NCI-H460 (cell line): ENCODE data around the gene CDK13. TPM values are rescaled to one million over a fixed set of nuclear protein-coding genes. Genes with fewer than 3 reads are reported as not detected.
"Not testable (repeated sequence)": the region's sequence is repeated elsewhere in the genome, so short reads cannot be mapped to it uniquely, and the experiment has no call there.

Experiments
- DNase-seq: peaks from one replicate; pipeline ENCODE4 v3.0.0-alpha.2; 2016; ENCODE audit warnings: low read depth; ENCODE audit errors: extremely low read depth
- total RNA-seq: library from RNA; depleted of rRNA; stranded (reverse); fragments of >200 nt; shearing (Covaris generic); gene quantifications from 2 replicates; pipeline ENCODE4 v1.2.3, GENCODE V29; 2014

CDK13 gene
- total RNA-seq, 1 experiment from 2014 or later = 50.3 TPM

DNA sequence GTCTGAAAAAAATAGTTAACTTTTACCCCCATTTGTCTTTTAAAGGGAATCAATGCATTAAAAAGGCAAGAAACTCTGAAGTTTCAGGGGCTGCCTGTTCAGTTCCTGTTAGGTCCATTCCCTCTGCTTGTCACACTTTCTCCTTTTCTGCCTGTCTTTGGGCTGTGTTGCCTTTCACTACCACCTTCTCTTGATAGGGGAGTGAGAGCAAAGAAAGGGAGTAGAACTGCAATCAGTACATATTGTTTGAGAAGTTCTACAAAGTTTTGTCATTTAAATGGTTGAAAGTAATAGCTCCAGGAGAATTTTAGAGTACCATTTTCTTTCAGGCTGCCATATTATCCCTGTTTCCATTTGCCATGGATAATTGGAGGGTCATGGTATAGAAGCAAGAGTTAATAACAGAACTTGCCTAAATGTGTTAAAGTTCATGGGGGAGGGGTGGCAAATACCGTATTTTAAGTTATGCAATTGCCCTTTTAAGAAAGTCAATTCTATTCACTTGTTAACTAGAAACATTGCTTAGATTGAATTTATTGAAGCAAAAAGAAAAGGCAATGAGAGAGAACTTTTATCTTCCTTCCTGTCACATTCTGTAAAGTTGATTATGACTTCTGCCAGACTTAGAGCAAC, 145.8 kb downstream of the CDK13 start:
- DNase-seq = no peak

DNA sequence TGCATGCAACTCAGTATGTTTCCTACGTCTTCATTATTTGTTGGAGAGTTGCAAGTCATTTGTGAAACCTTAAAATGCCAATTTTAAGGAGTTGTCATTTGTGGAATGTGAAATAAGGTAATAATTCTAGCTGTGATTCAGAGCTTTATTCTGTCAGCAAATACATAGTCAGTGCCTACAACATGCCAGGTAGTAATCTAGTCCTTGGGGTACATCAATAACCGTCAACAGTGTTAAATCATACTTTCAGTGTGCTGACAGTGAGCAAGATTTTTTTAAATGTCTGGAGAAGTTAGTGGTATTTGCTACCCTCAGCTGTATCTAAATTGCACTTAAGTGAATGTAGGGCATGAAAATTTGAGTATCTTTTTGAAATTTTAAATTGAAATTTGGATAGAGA, 147.7 kb downstream of the CDK13 start:
- no peak for DNase-seq

DNA sequence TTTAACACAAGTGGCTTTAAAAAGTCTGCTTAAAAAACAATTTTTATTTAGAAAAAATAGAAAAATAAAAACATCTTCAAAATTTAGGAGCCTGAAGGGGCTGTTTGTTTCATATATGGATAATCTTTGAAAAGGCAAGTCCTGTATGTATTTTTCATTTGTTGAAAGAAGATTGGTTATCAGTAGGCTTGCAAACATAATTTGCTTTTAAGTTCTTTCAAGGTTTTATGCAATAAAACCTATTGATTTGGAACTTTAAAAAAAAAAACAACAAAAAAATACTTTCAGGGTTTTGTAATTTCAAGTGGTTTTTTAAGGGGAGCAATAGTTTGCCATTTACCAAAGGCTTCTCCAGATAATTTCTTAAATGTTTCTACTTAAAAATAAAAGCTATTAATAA, 148.8 kb downstream of the CDK13 start:
- DNase-seq = no peak

DNA sequence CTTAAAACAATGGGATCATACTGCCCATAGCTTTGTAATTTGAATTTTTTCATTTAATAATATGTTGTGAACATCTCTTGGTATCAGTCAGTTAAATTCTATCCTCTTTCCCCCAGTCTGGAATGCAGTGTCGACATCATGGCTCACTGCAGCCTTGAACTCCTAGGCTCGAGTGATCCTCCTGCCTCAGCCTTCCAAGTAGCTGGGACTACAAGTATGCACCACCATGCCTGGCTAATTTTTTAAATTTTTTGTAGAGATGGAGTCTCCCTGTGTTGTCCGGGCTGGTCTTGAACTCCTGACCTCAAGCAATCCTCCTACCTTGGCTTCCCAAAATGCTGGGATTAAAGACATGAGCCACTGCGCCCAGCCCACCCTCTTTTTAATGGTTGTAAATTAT, 149.8 kb downstream of the CDK13 start:
- DNase-seq = no peak

DNA sequence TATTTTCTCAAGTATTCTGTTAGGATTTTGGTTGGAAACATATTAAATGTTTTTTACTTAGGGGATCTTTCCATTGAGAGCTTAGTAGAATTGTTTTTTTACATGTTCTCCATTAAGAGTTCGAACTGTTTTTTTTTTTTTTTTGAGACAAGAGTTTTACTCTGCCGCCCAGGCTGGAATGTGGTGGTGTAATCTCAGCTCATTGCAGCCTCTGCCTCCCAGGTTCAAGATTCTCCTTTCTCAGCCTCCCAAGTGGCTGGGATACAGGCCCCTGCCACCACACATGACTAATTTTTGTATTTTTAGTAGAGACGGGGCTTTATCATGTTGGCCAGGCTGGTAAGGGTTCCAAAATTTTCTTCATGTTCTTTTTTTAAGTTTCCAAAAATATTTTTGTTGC, 151.1 kb downstream of the CDK13 start:
- no peak for DNase-seq

DNA sequence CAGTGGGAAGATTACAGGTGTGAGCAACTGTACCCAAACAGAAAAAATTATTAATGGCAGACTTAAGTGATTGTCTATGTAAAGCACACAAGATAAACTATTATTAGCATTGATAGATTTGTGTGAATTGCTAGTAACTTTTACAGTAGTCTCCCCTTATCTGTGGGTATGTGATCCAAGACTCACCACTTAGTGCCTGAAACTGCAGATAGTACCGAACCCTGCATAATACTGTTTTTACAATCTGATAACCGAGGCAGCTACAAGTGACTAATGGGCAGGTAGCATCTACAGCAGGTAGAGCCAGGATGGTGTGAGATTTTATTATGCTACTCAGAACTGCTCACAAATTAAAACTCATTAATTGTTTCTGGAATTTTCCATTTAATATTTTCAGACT, 152.8 kb downstream of the CDK13 start:
- DNase-seq = no peak

DNA sequence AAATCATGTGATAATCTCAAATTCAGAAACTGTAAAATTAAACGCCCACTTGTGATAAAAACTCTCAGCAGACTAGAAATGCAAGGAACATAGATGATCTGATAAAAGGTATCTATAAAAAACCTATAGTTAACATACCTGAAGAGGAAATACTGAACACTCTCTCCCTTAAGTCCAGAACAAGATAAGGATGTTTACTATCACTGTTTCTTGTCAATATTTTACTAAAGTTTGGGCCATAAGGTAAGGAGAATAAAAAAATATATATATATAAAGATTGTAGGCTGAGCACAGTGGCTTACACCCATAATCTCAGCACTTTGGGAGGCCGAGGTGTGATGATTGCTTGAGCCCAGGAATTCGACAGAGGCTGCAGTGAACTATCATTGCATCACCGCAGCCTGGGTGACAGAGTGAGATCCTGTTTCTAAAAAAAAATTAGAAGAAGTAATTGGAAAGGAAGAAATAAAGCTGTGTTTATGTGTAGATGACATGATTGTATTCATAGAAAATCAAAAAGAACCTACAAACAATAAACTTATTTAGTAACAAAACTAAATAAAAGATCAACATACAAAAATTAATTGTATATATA, 155.9 kb downstream of the CDK13 start:
- DNase-seq = no peak

DNA sequence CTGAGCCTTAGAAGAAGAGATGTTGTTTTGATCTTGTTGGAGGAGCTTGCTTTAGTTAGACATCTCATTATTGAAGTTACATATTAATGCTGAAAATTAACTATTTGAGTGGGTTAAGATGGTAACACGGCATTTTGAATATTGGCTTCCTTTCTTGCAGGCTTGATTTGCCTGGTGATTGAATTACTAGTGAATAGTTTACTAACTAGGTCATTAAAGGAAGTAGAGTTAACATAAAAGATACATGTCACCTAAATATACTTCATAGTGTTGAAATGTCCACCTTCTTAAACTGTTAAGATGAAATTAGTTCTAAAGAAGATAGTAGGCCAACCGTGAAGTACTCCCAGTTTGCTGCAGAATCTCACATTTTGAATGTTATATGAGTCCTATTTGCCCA, 165.9 kb downstream of the CDK13 start:
- DNase-seq = no peak

DNA sequence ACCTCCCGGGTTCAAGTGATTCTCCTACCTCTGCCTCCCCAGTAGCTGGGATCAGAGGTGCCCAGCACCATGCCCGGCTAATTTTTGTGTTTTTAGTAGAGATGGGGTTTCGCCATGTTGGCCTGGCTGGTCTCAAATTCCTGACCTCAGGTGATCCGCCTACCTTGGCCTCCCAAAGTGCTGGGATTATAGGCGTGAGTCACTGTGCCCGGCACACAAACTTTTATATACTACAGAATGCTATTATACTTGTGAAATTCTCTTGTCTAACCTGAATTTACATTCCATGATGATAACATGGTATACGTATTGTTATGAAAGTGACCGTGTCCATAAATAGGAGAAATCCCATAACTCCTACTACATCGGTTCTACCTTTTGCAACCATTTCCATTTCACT, 167.1 kb downstream of the CDK13 start:
- DNase-seq = not testable (repeated sequence)

DNA sequence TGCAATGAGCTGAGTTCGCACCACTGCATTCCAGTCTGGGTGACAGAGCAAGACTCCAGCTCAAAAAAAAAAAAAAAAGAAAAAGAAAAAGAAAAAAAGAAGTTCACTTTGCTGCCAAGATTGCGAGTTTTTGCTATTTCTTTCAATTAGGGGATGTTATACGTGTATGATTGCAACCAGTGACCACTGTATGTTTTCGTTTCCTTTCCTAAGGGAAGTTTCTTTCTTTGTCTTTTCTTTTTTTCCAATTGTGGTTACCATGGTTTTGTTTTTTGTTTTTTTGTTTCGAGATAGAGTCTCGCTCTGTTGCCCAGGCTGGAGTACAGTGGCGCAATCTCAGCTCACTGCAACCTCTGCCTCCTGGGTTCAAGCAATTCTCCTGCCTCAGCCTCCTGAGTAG, 168.1 kb downstream of the CDK13 start:
- not testable (repeated sequence) for DNase-seq

DNA sequence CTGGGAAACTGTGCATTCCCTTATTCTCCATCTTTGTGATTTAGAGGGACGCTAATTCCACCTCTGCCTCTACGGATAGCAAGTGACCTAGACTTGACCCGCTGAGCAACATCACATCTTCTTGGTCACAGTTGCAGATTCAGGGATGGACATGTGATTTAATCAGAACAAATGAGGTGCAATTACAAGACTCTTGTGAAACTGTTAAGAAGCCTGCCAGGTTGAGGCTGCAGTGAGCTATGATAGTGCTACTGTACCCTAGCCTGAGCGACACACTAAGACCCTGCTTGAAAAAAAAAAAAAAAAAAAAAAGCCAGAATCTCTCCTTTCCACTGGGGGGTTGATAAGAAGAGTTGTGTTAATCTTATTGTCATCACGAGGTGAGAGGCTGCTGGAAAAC, 170.0 kb downstream of the CDK13 start:
- no peak for DNase-seq

DNA sequence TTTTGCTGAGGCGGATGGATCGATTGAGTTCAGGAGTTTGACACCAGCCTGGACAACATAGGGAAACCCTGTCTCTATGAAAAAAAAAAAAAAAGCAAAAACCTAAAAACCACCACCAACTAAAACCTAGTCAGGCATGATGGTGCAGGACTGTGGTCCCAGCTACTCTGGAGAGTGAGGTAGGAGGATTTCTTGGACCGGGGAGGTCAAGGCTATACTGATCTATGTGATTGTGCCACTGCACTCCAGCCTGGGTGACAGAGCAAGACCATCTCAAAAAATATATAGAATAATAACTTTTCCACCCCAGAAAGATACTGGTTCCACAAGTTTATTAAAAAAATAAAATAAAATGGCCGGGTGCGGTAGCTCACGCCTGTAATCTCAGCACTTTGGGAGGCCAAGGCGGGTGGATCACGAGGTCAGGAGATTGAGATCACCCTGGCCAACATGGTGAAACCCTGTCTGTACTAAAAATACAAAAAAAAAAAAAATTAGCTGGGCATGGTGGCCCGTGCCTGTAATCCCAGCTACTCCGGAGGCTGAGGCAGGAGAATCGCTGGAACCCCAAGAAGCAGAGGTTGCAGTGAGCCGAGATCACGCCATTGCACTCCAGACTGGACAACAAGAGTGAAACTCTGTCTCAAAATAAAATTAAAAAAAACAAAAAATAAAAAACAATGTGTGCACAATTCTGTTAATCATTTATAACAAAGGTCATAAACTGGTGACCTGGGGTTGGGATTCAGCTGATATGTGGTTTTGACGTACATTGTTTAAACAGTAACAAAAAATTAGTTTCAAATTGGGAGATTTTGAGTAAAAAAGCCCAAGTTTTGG, 172.3 kb downstream of the CDK13 start:
- not testable (repeated sequence) for DNase-seq

DNA sequence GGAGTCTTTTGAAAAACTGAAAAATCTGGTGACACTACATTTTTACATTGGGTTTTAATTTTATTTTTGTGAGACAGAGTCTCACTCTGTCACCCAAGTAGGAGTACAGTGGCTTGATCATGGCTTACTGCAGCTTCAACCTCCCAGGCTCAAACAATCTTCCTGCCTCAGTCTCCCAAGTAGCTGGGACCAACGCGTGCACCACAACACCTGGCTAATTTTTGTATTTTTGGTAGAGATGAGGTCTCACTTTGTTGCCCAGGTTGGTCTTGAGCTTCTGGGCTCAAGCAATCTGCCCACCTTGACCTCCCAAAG, 172.8 kb downstream of the CDK13 start:
- no peak for DNase-seq

DNA sequence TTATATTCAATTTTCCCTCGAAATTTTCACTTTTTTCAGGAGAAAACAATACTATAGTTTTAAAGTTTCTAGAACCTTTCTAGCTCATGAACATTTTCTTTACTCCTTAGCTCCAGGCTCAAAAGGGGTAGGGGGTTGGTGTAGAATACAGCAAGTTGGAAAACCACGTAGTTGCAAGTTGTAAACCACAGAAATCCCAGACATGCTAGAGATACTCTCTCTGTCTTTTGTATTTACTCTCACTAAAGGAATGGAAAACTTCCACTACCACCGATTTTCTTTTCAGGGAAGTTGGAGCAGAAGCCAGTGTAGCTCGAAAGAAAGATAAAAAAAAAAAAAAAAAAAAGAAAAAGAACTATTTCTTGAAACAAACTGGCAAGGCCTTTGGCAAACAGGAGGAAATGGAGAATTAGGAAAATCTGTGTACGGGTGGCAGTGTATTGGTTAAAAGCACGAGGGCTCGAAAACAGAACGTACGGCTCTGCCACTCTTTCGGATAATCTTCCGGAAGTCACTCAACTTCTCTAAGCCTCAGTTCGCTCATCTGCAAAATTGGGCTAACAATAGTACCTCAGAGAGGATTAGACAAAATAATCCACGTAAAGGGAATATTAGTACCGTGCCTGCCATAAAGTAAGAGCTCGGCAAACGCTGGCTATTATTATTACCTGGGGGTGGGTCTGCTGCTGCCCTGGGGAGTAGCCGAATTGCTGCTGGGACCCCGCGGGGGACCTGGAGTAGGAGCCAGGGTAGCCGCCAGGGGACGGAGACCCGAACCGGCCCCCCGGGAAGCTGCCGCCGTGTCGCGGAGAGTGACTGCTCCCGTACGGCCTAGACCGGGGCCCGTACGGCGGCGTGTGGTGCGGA, 183.7 kb downstream of the CDK13 start:
- peak; percentile 3 for DNase-seq

DNA sequence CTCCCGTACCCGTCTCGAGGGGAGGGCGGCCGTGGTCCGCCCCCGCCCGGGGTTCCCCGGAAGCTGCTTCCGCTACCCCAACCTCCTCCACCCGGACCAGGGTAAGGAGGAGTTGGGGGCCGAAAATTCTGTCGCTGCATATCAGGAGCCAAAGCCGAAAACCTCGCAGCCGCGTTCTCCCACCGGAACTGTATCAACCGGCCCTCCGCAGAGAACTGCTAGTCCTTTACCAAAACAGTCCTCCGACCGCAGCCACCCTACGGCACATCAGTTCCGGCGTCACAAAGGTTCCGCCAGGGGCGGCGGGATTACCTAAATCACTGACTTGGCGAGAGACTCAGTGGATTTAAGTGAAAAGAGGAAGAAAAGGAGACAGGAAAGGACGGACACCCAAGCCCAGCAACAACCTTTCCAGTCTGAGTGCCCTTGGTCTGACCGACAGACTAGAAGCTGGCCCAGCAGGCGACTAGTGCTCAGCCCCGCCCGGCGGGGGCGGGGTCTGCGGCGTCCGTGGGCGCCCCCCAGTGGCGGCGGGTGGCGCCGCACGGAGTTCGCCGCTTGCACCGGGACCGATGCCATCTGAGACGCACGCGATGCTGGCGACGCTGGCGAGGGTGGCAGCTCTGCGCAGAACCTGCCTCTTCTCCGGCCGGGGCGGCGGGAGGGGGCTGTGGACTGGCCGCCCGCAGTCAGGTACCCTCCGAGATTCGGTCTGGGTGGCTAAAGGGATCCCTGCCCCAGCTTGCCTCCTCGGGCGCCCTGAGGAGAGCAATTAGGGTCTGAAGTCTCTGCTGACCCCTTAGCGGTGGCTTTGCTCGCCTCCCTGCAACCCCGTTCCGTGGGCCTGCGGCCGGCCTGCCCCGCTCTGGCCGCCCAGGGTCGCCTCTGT, 184.6 kb downstream of the CDK13 start, which contains the start of the genes MPLKIP and SUGCT:
TSS of gene MPLKIP (minus strand) at position 195 of the 889 bp plus-strand sequence. CDS start at position 140, 55 bp downstream.
TSS of gene SUGCT (plus strand) at position 578 of the 889 bp plus-strand sequence.
- peak; percentile 78 for DNase-seq

DNA sequence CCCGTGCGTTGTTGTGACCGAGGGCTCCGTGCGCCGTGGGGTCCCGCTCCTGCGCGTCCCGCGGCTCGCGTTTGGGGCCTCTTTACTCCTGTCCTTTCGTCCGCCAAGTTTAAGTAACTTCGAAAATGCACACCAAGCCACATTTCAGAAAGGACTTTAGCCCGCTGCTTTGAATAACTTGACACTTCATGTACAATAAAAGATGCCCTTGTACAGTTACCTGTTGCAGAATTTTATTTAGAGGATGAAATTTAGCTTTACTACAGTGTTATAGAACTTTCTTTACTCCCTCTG, 185.2 kb downstream of the CDK13 start:
- no peak for DNase-seq

DNA sequence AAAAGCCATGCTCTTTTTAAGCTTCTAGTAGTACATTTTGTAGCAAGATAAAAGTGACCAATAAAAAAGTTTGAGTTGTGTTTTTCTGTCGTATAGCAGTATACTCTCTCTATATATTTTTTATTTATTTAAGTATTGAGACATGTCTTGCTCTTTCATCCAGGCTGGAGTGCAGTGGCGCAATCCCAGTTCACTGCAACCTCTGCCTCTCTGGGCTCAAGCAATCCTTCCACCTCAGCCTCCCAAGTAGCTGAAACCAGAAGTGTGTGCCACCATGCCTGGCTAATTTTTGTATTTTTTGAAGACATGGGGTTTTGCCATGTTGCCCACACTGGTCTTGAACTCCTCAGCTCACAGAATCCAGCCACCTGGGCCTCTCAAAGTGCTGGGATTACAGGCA, 187.5 kb downstream of the CDK13 start:
- no peak for DNase-seq

DNA sequence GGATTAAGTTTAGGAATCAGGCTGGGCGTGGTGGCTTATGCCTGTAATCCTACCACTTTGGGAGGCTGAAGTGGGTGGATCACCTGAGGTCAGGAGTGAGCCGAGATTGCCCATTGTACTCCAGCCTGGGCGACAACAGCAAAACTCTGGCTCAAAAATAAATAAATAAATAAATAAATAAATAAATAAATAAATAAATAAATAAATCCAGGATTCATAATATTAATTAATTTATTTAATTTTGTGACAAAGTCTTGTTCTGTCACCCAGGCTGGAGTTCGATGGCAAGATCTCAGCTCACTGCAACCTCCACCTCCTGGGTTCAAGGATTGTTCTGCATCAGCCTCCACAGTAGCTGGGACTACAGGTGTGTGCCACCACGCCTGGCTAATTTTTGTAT, 188.9 kb downstream of the CDK13 start:
- DNase-seq = no peak

DNA sequence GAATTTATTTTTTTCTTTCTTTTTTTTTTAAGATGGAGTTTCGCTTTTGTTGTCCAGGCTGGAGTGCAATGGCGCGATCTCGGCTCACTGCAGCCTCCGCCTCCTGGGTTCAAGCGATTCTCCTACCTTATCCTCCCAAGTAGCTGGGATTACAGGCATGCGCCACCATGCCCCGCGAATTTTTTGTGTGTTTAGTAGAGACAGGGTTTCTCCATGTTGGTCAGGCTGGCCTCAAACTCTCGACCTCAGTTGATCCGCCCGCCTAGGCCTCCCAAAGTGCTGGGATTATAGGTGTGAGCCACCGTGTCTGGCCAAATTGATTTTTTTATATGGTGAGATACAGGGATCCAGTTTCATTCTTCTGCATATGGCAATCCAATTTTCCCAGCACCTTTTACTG, 189.8 kb downstream of the CDK13 start:
- not testable (repeated sequence) for DNase-seq

DNA sequence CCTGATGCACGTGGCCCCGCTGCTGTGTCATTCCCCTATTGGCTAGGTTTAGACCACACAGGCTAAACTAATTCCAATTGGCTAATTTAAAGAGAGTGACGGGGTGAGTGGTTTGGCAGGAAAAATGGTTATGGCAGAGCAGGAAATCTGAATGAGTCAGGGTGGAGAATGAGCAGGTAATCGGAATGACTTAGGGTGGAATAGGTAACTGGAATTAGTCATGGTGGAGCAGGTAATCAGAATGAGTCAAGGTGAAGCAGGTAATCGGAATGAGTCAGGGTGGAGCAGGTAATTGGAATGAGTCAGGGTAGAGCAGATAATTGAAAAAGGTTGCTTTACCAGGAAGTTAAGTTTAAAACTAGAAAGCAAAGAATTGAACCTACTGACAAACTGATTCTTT, 191.9 kb downstream of the CDK13 start:
- DNase-seq = not testable (repeated sequence)
